GM12874 (cell line): ENCODE results near the gene SLC4A7.

Experiments
- TF ChIP-seq, protein P1 (sequence below): IDR thresholded peaks from 2 replicates; pipeline ENCODE4 v1.5.1; 2011; ENCODE audit warnings: low read depth, mild to moderate bottlenecking, control low read depth, low read length, moderate library complexity; ENCODE audit not compliant: insufficient read depth

Gene SLC4A7

GRCh38 chr3:27384191-27384590, 100.0 kb downstream of the SLC4A7 start:
- TF ChIP-seq, protein P1, sequence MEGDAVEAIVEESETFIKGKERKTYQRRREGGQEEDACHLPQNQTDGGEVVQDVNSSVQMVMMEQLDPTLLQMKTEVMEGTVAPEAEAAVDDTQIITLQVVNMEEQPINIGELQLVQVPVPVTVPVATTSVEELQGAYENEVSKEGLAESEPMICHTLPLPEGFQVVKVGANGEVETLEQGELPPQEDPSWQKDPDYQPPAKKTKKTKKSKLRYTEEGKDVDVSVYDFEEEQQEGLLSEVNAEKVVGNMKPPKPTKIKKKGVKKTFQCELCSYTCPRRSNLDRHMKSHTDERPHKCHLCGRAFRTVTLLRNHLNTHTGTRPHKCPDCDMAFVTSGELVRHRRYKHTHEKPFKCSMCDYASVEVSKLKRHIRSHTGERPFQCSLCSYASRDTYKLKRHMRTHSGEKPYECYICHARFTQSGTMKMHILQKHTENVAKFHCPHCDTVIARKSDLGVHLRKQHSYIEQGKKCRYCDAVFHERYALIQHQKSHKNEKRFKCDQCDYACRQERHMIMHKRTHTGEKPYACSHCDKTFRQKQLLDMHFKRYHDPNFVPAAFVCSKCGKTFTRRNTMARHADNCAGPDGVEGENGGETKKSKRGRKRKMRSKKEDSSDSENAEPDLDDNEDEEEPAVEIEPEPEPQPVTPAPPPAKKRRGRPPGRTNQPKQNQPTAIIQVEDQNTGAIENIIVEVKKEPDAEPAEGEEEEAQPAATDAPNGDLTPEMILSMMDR: no peak

- TF ChIP-seq, protein P1: no peak
These were observed 103.5 kb downstream of the SLC4A7 start for GRCh38 chr3:27380433-27381357.

GRCh38 chr3:27378331-27378730, 105.9 kb downstream of the SLC4A7 start:
- TF ChIP-seq, protein P1: no peak

GRCh38 chr3:27376109-27376772, 107.9 kb downstream of the SLC4A7 start:
- TF ChIP-seq, protein P1: no peak

- TF ChIP-seq, protein P1: no peak
These were observed 115.2 kb downstream of the SLC4A7 start, which contains the start of gene NEK10 for GRCh38 chr3:27368831-27369607. Gene NEK10 (minus strand): TSS chr3:27369383. CDS start chr3:27352882, 16,501 bp downstream.

- TF ChIP-seq, protein P1: no peak
These were observed 118.1 kb downstream of the SLC4A7 start for GRCh38 chr3:27366062-27366591.
